ENCODE data around the gene TTLL7. TPM values are rescaled to one million over a fixed set of nuclear protein-coding genes. Genes with fewer than 3 reads are reported as not detected.

The TTLL7 gene
- total RNA-seq, 1 donor from 2014 or later, result 92.7 TPM

- DNase-seq (ENCODE audit: low spot score), result no peak
Measured at GRCh38 chr1:83883979-83884378, 115.0 kb downstream of the TTLL7 start.

- peak; percentile 20 for DNase-seq (ENCODE audit: low spot score)
Measured at GRCh38 chr1:83882906-83883305, 116.0 kb downstream of the TTLL7 start.

GRCh38 chr1:83872515-83872914 is 126.4 kb downstream of the TTLL7 start:
- no peak for DNase-seq (ENCODE audit: low spot score)

- no peak for DNase-seq (ENCODE audit: low spot score)
Measured at GRCh38 chr1:83864991-83865390, 133.9 kb downstream of the TTLL7 start.

- DNase-seq (ENCODE audit: low spot score), result peak; percentile 63
Measured at GRCh38 chr1:83860490-83861221, 138.3 kb downstream of the TTLL7 start.

GRCh38 chr1:83857716-83858115 is 141.2 kb downstream of the TTLL7 start:
- DNase-seq (ENCODE audit: low spot score), result no peak

- DNase-seq (ENCODE audit: low spot score), result peak; percentile 68
Measured at GRCh38 chr1:83857103-83857502, 141.8 kb downstream of the TTLL7 start.

- no peak for DNase-seq (ENCODE audit: low spot score)
Measured at GRCh38 chr1:83856381-83856780, 142.6 kb downstream of the TTLL7 start.

GRCh38 chr1:83854456-83854855 is 144.5 kb downstream of the TTLL7 start:
- DNase-seq (ENCODE audit: low spot score), result no peak

- DNase-seq (ENCODE audit: low spot score), result no peak
Measured at GRCh38 chr1:83850834-83851233, 148.1 kb downstream of the TTLL7 start.

GRCh38 chr1:83849191-83850061 is 149.5 kb downstream of the TTLL7 start:
- DNase-seq (ENCODE audit: low spot score), result no peak

- DNase-seq (ENCODE audit: low spot score), result peak; percentile 68
Measured at GRCh38 chr1:83846138-83846537, 152.8 kb downstream of the TTLL7 start.

- DNase-seq (ENCODE audit: low spot score), result peak; percentile 67
Measured at GRCh38 chr1:83845437-83846071, 153.4 kb downstream of the TTLL7 start.

GRCh38 chr1:83844546-83844945 is 154.4 kb downstream of the TTLL7 start:
- no peak for DNase-seq (ENCODE audit: low spot score)

GRCh38 chr1:83839566-83840173 is 159.3 kb downstream of the TTLL7 start:
- no peak for DNase-seq (ENCODE audit: low spot score)

GRCh38 chr1:83838573-83838972 is 160.4 kb downstream of the TTLL7 start:
- DNase-seq (ENCODE audit: low spot score), result no peak

GRCh38 chr1:83836543-83836942 is 162.4 kb downstream of the TTLL7 start:
- DNase-seq (ENCODE audit: low spot score), result no peak

- DNase-seq (ENCODE audit: low spot score), result no peak
Measured at GRCh38 chr1:83834621-83835264, 164.2 kb downstream of the TTLL7 start.

- DNase-seq (ENCODE audit: low spot score), result no peak
Measured at GRCh38 chr1:83832194-83832593, 166.7 kb downstream of the TTLL7 start.

- DNase-seq (ENCODE audit: low spot score), result no peak
Measured at GRCh38 chr1:83829106-83829505, 169.8 kb downstream of the TTLL7 start.

GRCh38 chr1:83828456-83828855 is 170.5 kb downstream of the TTLL7 start:
- DNase-seq (ENCODE audit: low spot score), result peak; percentile 40
